Lower leg skin (tissue), 4 donors: Measurements from ENCODE around the gene INS. TPM values are rescaled to one million over a fixed set of nuclear protein-coding genes. Genes with fewer than 3 reads are reported as not detected.
A peak's percentile ranks its signal among the peaks of the same experiment; 100 is the strongest.

Experiments
- DNase-seq, 2 donors: peaks; one replicate each; pipeline ENCODE4 v3.0.0-alpha.2; 2019; ENCODE audit warnings: low spot score in 2 of 2
- H3K4me3 ChIP-seq: fragments of 200-600 bp; sonication (generic); 2 replicates; pipeline ENCODE4 v1.5.1; 2017; ENCODE audit warnings: mild to moderate bottlenecking, low read depth; ENCODE audit not compliant: poor library complexity, severe bottlenecking
- POLR2A ChIP-seq, 2 donors: fragments of 450-650 bp; IDR thresholded peaks; one replicate each; pipeline ENCODE4 v1.6.1; 2016 to 2017; ENCODE audit warnings: antibody characterized with exemption in 2 of 2, mild to moderate bottlenecking in 1 of 2, moderate library complexity in 1 of 2
- WGBS, 2 donors: methylation state at CpG; one replicate each; pipeline ENCODE4 v1.1.5; 2018; 5-methylcytosine and 5-hydroxymethylcytosine counted together
- intact Hi-C: fragments of 100-400 bp; cut with DNase I; formaldehyde crosslinking; loops from one replicate; pipeline ENCODE4 v1.15.0; 2023; ENCODE audit warnings: low total_unique reads
- total RNA-seq, 4 donors: library from RNA; depleted of rRNA; stranded (reverse); fragments of >200 nt; gene quantifications; one replicate each; pipeline ENCODE4 v1.1.0, GENCODE V29; 2016
- TF ChIP-seq, protein P1 (sequence below), 3 donors: fragments of 450-650 bp; IDR thresholded peaks; one replicate each; pipeline ENCODE4 v1.5.1; 2016; ENCODE audit warnings: antibody characterized with exemption in 3 of 3, mild to moderate bottlenecking in 3 of 3, moderate library complexity in 2 of 3

Gene INS
- total RNA-seq, 4 donors from 2014 or later = not detected

DNA sequence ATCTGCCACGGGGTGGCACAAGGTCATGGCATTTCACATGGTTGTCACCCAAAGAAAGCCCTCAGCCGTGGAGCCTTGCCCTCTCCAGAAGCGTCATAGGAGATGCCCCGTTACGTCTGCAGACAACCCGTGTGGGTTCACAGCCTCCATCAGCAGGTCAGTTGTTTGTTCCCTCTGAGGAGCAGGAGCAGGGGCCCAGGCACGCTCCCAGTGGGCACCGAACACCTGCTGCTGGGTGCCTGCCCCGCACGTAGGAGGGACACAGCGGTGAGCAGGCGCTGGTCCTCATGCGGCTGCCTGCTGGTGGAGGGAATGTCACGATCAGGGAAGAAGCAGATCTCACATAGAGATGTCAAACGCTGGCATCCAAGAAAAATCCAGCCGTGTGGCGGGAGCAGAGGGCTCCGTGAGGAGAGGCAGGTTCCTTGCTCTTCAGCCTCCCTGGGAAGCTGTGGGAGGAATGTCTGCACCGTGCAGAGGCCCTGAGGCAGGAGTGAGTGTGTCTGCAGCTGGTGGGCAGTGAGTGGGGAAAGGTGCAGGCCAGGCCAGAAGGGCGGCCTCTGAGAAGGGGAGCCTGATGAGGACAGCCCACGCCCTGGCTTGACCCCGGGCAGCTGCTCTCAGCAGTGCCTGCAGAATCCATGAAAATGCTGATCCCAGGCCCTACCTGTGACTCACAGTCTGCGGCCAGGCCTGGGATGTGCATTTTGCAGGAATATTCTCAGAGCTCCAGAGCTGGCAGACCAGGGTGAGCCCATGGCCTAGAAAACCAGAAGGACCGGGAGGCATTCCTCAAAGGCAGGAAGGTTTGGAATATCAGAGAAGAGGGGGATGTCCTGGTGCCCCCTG lies 47.0 kb upstream of the INS start:
- 66 to 87% methylated on average over 22 to 24 of the region's 24 CpGs for WGBS, 2 donors
- DNase-seq = peak; percentile 11 to 79

DNA sequence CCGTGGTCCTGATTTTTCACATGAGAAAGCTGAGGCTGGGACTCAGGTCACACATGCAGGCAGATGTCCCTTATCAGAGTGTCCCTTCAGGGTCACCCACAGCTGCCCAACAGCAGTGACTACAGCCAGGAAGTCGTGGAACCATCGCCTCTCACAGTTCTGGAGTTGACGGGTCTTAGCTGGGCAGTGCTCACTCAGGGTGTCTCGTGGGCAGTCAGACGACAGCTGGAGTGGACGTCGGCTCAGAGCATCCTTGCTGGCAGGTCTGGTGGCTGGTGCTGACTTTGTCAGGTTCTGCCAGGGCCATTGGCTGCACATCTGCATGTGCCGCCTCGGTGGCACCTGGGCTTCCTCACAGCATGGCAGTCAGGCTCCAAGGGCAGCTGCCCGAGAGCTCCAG lies 46.2 kb upstream of the INS start:
- 94 to 96% methylated on average over 8 to 10 of the region's 11 CpGs for WGBS, 2 donors

More for the DNA sequence above, 47.0 kb upstream of the INS start:
- intact Hi-C loops = no loop called here
- no peak for TF ChIP-seq POLR2A (IDR thresholded peaks at IDR 0.05)
- TF ChIP-seq, protein P1, sequence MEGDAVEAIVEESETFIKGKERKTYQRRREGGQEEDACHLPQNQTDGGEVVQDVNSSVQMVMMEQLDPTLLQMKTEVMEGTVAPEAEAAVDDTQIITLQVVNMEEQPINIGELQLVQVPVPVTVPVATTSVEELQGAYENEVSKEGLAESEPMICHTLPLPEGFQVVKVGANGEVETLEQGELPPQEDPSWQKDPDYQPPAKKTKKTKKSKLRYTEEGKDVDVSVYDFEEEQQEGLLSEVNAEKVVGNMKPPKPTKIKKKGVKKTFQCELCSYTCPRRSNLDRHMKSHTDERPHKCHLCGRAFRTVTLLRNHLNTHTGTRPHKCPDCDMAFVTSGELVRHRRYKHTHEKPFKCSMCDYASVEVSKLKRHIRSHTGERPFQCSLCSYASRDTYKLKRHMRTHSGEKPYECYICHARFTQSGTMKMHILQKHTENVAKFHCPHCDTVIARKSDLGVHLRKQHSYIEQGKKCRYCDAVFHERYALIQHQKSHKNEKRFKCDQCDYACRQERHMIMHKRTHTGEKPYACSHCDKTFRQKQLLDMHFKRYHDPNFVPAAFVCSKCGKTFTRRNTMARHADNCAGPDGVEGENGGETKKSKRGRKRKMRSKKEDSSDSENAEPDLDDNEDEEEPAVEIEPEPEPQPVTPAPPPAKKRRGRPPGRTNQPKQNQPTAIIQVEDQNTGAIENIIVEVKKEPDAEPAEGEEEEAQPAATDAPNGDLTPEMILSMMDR (IDR thresholded peaks at IDR 0.05) = no peak
- H3K4me3 ChIP-seq = no peak overlapping the region

DNA sequence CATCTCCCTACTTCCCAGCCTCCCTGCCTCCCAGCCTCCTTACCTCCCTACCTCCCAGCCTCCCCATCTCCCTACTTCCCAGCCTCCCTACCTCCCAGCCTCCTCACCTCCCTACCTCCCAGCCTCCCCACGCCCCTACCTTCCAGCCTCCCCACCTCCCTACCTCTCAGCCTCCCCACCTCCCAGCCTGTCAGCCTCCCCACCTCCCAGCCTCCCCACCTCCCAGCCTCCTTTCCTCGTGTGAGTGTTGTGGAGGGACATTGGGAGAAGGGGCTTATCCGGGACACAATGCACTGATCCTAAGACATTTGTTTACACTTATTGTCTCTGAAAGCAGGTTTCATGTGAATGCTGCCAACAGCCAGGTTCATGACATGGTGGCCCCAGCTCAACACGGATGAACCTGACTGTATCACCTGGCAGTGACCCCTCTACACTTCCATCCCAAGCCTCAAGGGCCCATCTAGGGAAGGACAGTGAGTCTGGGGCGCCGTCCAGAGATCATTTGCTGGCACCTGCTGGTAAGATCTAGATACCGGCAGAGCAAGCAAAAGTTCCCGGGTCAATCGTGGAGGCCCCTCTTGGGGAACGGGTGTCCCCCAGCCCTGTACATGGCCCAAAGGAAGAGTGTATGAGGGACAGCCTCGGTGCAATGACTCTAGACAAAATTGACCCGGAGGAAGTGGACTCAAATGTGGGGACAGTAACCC lies 45.1 kb upstream of the INS start:
- H3K4me3 ChIP-seq = no peak overlapping the region
- intact Hi-C loops = no loop called here
- WGBS, 2 donors = 81 to 82% methylated on average over 12 of the region's 12 CpGs
- DNase-seq = peak; percentile 11 to 65
- no peak for TF ChIP-seq POLR2A (IDR thresholded peaks at IDR 0.05)
- TF ChIP-seq, protein P1 (IDR thresholded peaks at IDR 0.05) = no peak

More for the DNA sequence above, 46.2 kb upstream of the INS start:
- intact Hi-C loops = no loop called here
- peak; percentile 11 to 82 for DNase-seq
- TF ChIP-seq, protein P1 (IDR thresholded peaks at IDR 0.05) = no peak
- TF ChIP-seq POLR2A (IDR thresholded peaks at IDR 0.05) = no peak
- H3K4me3 ChIP-seq = no peak overlapping the region

DNA sequence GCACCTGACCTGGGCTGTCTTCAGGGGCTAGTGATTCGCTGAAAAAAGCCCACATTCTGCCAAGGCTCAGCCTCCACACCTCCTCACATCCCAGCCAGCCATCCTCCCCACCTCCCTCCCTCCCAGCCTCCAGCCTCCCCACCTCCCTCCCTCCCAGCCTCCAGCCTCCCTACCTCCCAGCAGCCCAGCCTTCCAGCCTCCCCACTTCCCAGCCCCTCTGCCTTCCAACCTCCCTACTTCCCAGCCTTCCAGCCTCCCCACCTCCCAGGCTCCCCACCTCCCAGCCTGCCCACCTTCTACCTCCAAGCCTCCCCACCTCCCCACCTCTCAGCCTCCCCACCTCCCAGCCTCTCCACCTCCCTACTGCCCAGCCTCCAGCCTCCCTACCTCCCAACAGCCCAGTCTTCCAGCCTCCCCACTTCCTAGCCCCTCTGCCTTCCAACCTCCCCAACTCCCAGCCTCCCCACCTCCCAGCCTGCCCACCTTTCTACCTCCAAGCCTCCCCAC lies 44.3 kb upstream of the INS start:
- 50 to 62% methylated on average over 1 of the region's 1 CpG for WGBS, 2 donors
- DNase-seq = no peak
- intact Hi-C loops = no loop called here
- no peak overlapping the region for H3K4me3 ChIP-seq
- TF ChIP-seq, protein P1 (IDR thresholded peaks at IDR 0.05) = no peak
- no peak for TF ChIP-seq POLR2A (IDR thresholded peaks at IDR 0.05)

DNA sequence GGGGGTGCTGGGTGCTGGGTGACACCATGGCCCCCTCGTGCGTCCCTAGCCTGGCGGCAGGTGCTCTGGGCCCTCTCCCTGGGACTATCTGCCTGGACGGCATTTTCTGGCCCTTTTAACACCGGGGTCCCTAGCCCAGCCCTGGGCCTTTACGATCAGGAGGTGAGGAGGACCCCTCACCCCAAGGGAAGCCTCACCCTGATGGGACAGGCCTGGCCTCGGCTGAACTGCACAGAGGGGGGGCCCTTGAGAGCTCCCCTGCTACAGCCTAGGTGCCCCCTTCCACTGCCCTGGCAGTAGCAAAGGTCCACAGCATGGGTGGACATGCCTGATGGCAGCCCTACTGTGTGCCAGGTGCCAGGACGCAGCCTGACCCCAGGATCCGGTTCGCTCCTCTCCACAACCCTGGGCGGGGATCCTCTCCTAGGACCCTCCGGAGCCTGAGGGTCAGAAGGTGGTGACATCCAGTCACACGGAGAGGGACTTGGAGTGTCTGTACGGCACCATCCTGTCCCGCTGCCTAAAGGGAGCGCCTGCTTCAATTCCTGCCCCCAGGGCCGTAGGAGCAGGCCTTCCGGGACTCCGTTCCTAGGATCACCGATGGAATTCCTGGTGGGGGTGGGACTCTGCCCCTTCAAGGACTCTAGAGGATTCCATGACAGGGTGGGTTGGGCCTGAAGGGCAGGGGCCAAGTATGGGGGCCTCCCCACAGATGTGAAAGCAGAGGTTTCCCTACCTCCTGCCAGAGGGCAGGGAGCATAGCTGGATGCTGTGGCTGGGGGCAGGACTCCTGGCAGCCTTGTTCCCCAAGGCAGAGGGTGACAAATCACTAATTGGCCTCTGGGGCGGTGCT lies 43.6 kb upstream of the INS start:
- 75 to 77% methylated on average over 18 to 21 of the region's 21 CpGs for WGBS, 2 donors
- intact Hi-C loops = no loop called here
- H3K4me3 ChIP-seq = no peak overlapping the region
- TF ChIP-seq POLR2A (IDR thresholded peaks at IDR 0.05) = no peak
- TF ChIP-seq, protein P1 (IDR thresholded peaks at IDR 0.05) = no peak
- peak in 1 of 2 donors; percentile 82 for DNase-seq
